SKM-1 treated with dmso at 0.1 percent for 144 hours (cell line): ENCODE data around the gene NF1.
A peak's percentile ranks its signal among the peaks of the same experiment; 100 is the strongest.
"Not testable (repeated sequence)": the region's sequence is repeated elsewhere in the genome, so short reads cannot be mapped to it uniquely, and the experiment has no call there.

Experiments used
- DNase-seq: peaks from one replicate; lab custom pipeline; 2025; ENCODE audit not compliant: unreplicated experiment; lab: John Stamatoyannopoulos, UW

NF1 gene

GRCh38 chr17:31293581-31293980 is 198.8 kb downstream of the NF1 start:
- no peak for DNase-seq

GRCh38 chr17:31294231-31294630 is 199.5 kb downstream of the NF1 start:
- no peak for DNase-seq

- no peak for DNase-seq
These were observed 200.2 kb downstream of the NF1 start for GRCh38 chr17:31294820-31295488.

GRCh38 chr17:31295489-31295871 is 200.7 kb downstream of the NF1 start:
- DNase-seq, result no peak

- no peak for DNase-seq
These were observed 201.4 kb downstream of the NF1 start for GRCh38 chr17:31296142-31296541.

- no peak for DNase-seq
These were observed 202.3 kb downstream of the NF1 start, which contains the start of gene OMG for GRCh38 chr17:31297090-31297489. Gene OMG (minus strand): TSS chr17:31297239. CDS start chr17:31296331, 908 bp downstream.

- DNase-seq, result no peak
These were observed 204.8 kb downstream of the NF1 start for GRCh38 chr17:31299624-31300023.

GRCh38 chr17:31307640-31308039 is 212.9 kb downstream of the NF1 start:
- DNase-seq, result no peak

- peak; percentile 66 for DNase-seq
These were observed 213.9 kb downstream of the NF1 start for GRCh38 chr17:31308372-31309334.

- DNase-seq, result peak; percentile 91
These were observed 214.8 kb downstream of the NF1 start for GRCh38 chr17:31309556-31309955.

GRCh38 chr17:31310260-31310659 is 215.5 kb downstream of the NF1 start:
- DNase-seq, result no peak

GRCh38 chr17:31310886-31311285 is 216.1 kb downstream of the NF1 start:
- DNase-seq, result no peak

GRCh38 chr17:31311526-31311925 is 216.7 kb downstream of the NF1 start:
- DNase-seq, result no peak

GRCh38 chr17:31312223-31312622 is 217.4 kb downstream of the NF1 start:
- DNase-seq, result not testable (repeated sequence)

- DNase-seq, result peak; percentile 93
These were observed 219.4 kb downstream of the NF1 start, which contains the start of gene EVI2B for GRCh38 chr17:31313982-31314781. Gene EVI2B (minus strand): TSS chr17:31314054. CDS start chr17:31305609, 8,445 bp downstream.

- DNase-seq, result no peak
These were observed 220.0 kb downstream of the NF1 start for GRCh38 chr17:31314782-31315100.

- DNase-seq, result peak; percentile 73
These were observed 223.6 kb downstream of the NF1 start for GRCh38 chr17:31318298-31318801.

- peak; percentile 57 for DNase-seq
These were observed 224.3 kb downstream of the NF1 start for GRCh38 chr17:31318851-31319661.

GRCh38 chr17:31320241-31320640 is 225.5 kb downstream of the NF1 start:
- no peak for DNase-seq

- no peak for DNase-seq
These were observed 226.0 kb downstream of the NF1 start for GRCh38 chr17:31320791-31321190.
